Endothelial cell of umbilical vein (primary cell): ENCODE data around the gene TEKT1. TPM values are rescaled to one million over a fixed set of nuclear protein-coding genes. Genes with fewer than 3 reads are reported as not detected.

ENCODE experiments used
- BruUV-seq: library from RNA; stranded (reverse); fragments of 400-500 nt; replicated peaks from 2 replicates; lab custom pipeline; 2021; lab: Mats Ljungman, UMichigan
- CTCF ChIA-PET: fragments of 300-600, 350-600 bp; sonication (Branson Sonifier 250); formaldehyde crosslinking; loops from one replicate; lab custom pipeline; 2021; ENCODE audit warnings: antibody characterized with exemption, inconsistent platforms; lab: Charles Lee
- POLR2A ChIA-PET: fragments of 300-600, 350-600 bp; sonication (Branson Sonifier 250); formaldehyde crosslinking; loops from one replicate; lab custom pipeline; 2021; ENCODE audit warnings: antibody characterized with exemption, inconsistent platforms; lab: Charles Lee
- DNase-seq: peaks from one replicate; pipeline ENCODE4 v3.0.0-alpha.2; 2011; ENCODE audit warnings: low read depth, low spot score
- FAIRE-seq: peaks from 2 replicates; lab custom pipeline; 2011; peaks lifted over from hg19 to GRCh38; lab: Jason Lieb, UNC
- H2AFZ ChIP-seq: 2 replicates; pipeline ENCODE4 v1.6.0; 2012; ENCODE audit warnings: low read depth, low read length, control low read depth, inconsistent platforms
- H3K27ac ChIP-seq: 2 replicates; pipeline ENCODE4 v1.5.1; 2011; ENCODE audit warnings: low read depth, mild to moderate bottlenecking, control low read depth, low read length, moderate library complexity; ENCODE audit not compliant: insufficient read depth
- H3K27me3 ChIP-seq, 2 experiments: 2 replicates each; pipeline versions ENCODE4 v1.6.0 to v1.6.1; 2011; ENCODE audit warnings: low read length in 2 of 2, mixed read lengths in 1 of 2; ENCODE audit not compliant: control insufficient read depth in 2 of 2, insufficient read depth in 2 of 2
- H3K36me3 ChIP-seq, 2 experiments: 2 replicates in 1 of 2; 3 replicates in 1 of 2; pipeline ENCODE4 v1.5.1; 2011; ENCODE audit warnings: low read length in 2 of 2, mild to moderate bottlenecking in 1 of 2, moderate library complexity in 1 of 2; ENCODE audit not compliant: control insufficient read depth in 2 of 2, insufficient read depth in 2 of 2; ENCODE audit errors: extremely low read depth in 1 of 2
- H3K4me1 ChIP-seq: 3 replicates; pipeline ENCODE4 v1.5.1; 2011; ENCODE audit warnings: mild to moderate bottlenecking, low read length; ENCODE audit not compliant: control insufficient read depth, insufficient read depth; ENCODE audit errors: extremely low read depth
- H3K4me2 ChIP-seq: 2 replicates; pipeline ENCODE4 v1.6.1; 2011; ENCODE audit warnings: low read length, control low read depth, mixed read lengths; ENCODE audit not compliant: insufficient read depth
- H3K4me3 ChIP-seq, 3 experiments: fragments of 200-600 bp in 1 of 3; sonication (generic), shearing (Covaris generic) in 1 of 3; replicated peaks in 1 of 3; 2 replicates each; pipeline ENCODE4 v1.5.1; 2011 to 2016; ENCODE audit warnings: control low read depth in 3 of 3, low read length in 3 of 3, mild to moderate bottlenecking in 2 of 3, inconsistent platforms in 1 of 3, low read depth in 1 of 3, moderate library complexity in 1 of 3; ENCODE audit not compliant: insufficient read depth in 1 of 3
- H3K79me2 ChIP-seq: 2 replicates; pipeline ENCODE4 v1.6.0; 2012; ENCODE audit warnings: low read length, inconsistent platforms; ENCODE audit not compliant: control insufficient read depth, insufficient read depth
- H3K9ac ChIP-seq: replicated peaks from 2 replicates; pipeline ENCODE3; 2011; ENCODE audit warnings: low read length, control low read depth; ENCODE audit not compliant: insufficient read depth; ENCODE audit errors: extremely low read depth
- H3K9me1 ChIP-seq: replicated peaks from 3 replicates; pipeline ENCODE4 v1.6.0; 2011; ENCODE audit warnings: mild to moderate bottlenecking, low read length; ENCODE audit not compliant: control insufficient read depth, insufficient read depth; ENCODE audit errors: extremely low read depth
- H3K9me3 ChIP-seq: replicated peaks from 2 replicates; pipeline ENCODE4 v1.5.1; 2012; ENCODE audit warnings: low read length, inconsistent platforms; ENCODE audit not compliant: control insufficient read depth, insufficient read depth
- H4K20me1 ChIP-seq: replicated peaks from 2 replicates; pipeline ENCODE3; 2011; ENCODE audit warnings: mild to moderate bottlenecking, low read length; ENCODE audit not compliant: control insufficient read depth, insufficient read depth; ENCODE audit errors: extremely low read depth
- EZH2 ChIP-seq: IDR thresholded peaks from 2 replicates; pipeline ENCODE4 v1.6.1; 2012; ENCODE audit warnings: borderline replicate concordance, low read depth, mild to moderate bottlenecking, moderate library complexity, low read length, inconsistent platforms; ENCODE audit not compliant: severe bottlenecking
- FOS ChIP-seq: IDR thresholded peaks from 2 replicates; pipeline ENCODE4 v1.6.1; 2011; ENCODE audit warnings: mild to moderate bottlenecking, low read length, moderate library complexity, borderline replicate concordance; ENCODE audit not compliant: insufficient read depth
- GATA2 ChIP-seq: IDR thresholded peaks from 2 replicates; pipeline ENCODE4 v1.7.0; 2011; ENCODE audit warnings: low read depth, mild to moderate bottlenecking, moderate library complexity, mixed read lengths, low read length; ENCODE audit not compliant: insufficient read length, insufficient read depth
- JUN ChIP-seq: IDR thresholded peaks from 2 replicates; pipeline ENCODE4 v1.6.1; 2011; ENCODE audit warnings: borderline replicate concordance, low read depth; ENCODE audit not compliant: insufficient read length, insufficient read depth
- MAX ChIP-seq: IDR thresholded peaks from 2 replicates; pipeline ENCODE4 v1.6.1; 2011; ENCODE audit not compliant: insufficient read depth, insufficient read length
- MYC ChIP-seq: IDR thresholded peaks from one replicate; pipeline ENCODE4 v1.6.1; 2011; ENCODE audit warnings: mild to moderate bottlenecking, low read depth, low read length
- POLR2AphosphoS5 ChIP-seq: IDR thresholded peaks from 2 replicates; pipeline ENCODE4 v1.6.1; 2012; ENCODE audit warnings: low read depth, mild to moderate bottlenecking, control low read depth, low read length, moderate library complexity; ENCODE audit not compliant: insufficient read depth
- dilution Hi-C: fragments of 300-500 bp; cut with MboI; formaldehyde crosslinking; loops from one replicate; pipeline ENCODE4 v1.15.0; 2019; ENCODE audit warnings: low sequenced_read_pairs; ENCODE audit not compliant: extremely low pct_ligation_motif_present
- intact Hi-C: fragments of 100-400 bp; cut with micrococcal nuclease; formaldehyde crosslinking; loops from one replicate; pipeline ENCODE4 v1.10.0; 2022
- polyA plus RNA-seq, 4 experiments: library from polyadenylated mRNA; depleted of rRNA in 3 of 4; stranded (reverse) in 3 of 4; unstranded in 1 of 4; fragments of >200 nt; gene quantifications; 2 replicates each; pipeline versions ENCODE4 v1.2.1 to v1.2.3, GENCODE V29; 2011 to 2012; ENCODE audit warnings: missing spikeins in 1 of 4
- total RNA-seq: library from RNA; stranded (reverse); gene quantifications from 2 replicates; pipeline ENCODE4 v1.2.3, GENCODE V29; 2021
- TF ChIP-seq, protein P1 (sequence below), 2 donors: IDR thresholded peaks; 1 replicate in 1 of 2; 2 replicates in 1 of 2; pipeline ENCODE4 v1.5.1; 2011; ENCODE audit warnings: low read length in 2 of 2, mild to moderate bottlenecking in 2 of 2, moderate library complexity in 2 of 2, control low read depth in 1 of 2, inconsistent platforms in 1 of 2, low read depth in 1 of 2; ENCODE audit not compliant: insufficient read depth in 1 of 2; ENCODE audit errors: extremely low read depth in 1 of 2

TEKT1 gene
- total and polyA plus RNA-seq, 2 donors (not counting 3 experiments of a cell fraction or from before 2014, with no cell fraction given): not detected

DNA sequence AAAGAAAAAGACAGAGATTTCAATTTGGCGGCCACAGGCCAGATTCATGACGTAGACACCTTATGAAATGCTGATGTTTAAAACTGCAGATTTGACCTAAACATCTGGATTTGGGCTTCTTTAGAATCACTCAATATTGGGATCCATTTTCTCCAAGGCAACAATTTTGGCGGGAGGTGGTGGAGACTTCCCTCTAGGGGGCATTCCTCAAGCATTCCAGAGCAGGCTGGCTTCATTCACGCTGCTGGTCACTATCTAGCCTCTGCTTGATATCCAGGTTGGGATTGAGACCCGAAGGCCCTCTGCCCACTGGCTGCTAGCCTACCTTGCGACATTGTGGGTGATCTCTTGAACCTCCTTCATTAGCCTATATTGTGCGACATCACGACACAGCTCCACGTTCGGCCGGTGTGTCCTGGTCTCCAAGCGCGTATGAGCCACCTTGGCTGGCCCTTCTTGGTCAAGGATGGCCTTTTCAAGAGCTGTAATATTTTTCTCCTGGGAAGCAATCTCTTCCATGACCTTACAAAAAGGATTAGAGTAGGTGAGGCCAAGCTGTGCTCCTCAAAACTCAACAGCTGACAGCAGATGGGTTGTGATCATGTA lies 31.0 kb downstream of the TEKT1 start:
- Histone ChIP-seq H3K27me3 (peaks cover 2 to 6% of the 10 kb centered on the region in 2 experiments), H4K20me1 (no peaks in the 10 kb centered on the region), H2AFZ (no peak overlapping the region), H3K79me2 (no peaks in the 10 kb centered on the region), H3K36me3 (no peaks in the 10 kb centered on the region), H3K4me3 (no peak overlapping the region), H3K9me1 (no peaks in the 10 kb centered on the region), H3K4me1 (no peaks in the 10 kb centered on the region), H3K9ac (no peak overlapping the region), H3K4me2 (no peak overlapping the region), H3K27ac (no peak overlapping the region), H3K9me3 (no peaks in the 10 kb centered on the region)
- FAIRE-seq: no peak
- CTCF ChIA-PET: interaction anchor here (3.0 kb wide), 1 partner anchor 43 kb away, joined by 7 read pairs; no protein-coding TSS in a partner anchor
- POLR2A ChIA-PET: no interaction called here
- peak; percentile 28 for DNase-seq
- intact Hi-C loops (loop anchor here (1.0 to 2.0 kb wide), 3 partner anchors 51 to 328 kb away; no protein-coding TSS in a partner anchor), dilution Hi-C loops (no loop called here)
- no TSS peak for BruUV-seq
- TF ChIP-seq, protein P1, sequence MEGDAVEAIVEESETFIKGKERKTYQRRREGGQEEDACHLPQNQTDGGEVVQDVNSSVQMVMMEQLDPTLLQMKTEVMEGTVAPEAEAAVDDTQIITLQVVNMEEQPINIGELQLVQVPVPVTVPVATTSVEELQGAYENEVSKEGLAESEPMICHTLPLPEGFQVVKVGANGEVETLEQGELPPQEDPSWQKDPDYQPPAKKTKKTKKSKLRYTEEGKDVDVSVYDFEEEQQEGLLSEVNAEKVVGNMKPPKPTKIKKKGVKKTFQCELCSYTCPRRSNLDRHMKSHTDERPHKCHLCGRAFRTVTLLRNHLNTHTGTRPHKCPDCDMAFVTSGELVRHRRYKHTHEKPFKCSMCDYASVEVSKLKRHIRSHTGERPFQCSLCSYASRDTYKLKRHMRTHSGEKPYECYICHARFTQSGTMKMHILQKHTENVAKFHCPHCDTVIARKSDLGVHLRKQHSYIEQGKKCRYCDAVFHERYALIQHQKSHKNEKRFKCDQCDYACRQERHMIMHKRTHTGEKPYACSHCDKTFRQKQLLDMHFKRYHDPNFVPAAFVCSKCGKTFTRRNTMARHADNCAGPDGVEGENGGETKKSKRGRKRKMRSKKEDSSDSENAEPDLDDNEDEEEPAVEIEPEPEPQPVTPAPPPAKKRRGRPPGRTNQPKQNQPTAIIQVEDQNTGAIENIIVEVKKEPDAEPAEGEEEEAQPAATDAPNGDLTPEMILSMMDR (IDR thresholded peaks at IDR 0.05; ENCODE audit: extremely low read depth in 1 of 2, insufficient read depth in 1 of 2, low read depth in 1 of 2, low read length in 2 of 2): peak; percentile 18 to 66
- TF ChIP-seq MYC: no peak

GRCh38 chr17:6799738-6800137 lies 31.8 kb downstream of the TEKT1 start:
- Histone ChIP-seq H3K9me1 (no peaks in the 10 kb centered on the region), H3K4me3 (no peak overlapping the region), H3K9me3 (no peaks in the 10 kb centered on the region), H3K4me1 (no peaks in the 10 kb centered on the region), H2AFZ (no peak overlapping the region), H3K79me2 (no peaks in the 10 kb centered on the region), H3K27ac (no peak overlapping the region), H4K20me1 (no peaks in the 10 kb centered on the region), H3K27me3 (peaks cover 2 to 6% of the 10 kb centered on the region in 2 experiments), H3K4me2 (no peak overlapping the region), H3K36me3 (no peaks in the 10 kb centered on the region), H3K9ac (no peak overlapping the region)
- FAIRE-seq (no peak), DNase-seq (no peak)
- dilution Hi-C loops: no loop called here
- ChIA-PET POLR2A (no interaction called here), CTCF (interaction anchor here (3.0 kb wide), 1 partner anchor 44 kb away, joined by 7 read pairs; no protein-coding TSS in a partner anchor)
- intact Hi-C loops: loop anchor here (1.0 to 2.0 kb wide), 3 partner anchors 50 to 327 kb away; no protein-coding TSS in a partner anchor
- TF ChIP-seq MAX: no peak
- TF ChIP-seq POLR2AphosphoS5: no peak
- no peak for TF ChIP-seq JUN
- TF ChIP-seq, protein P1 (IDR thresholded peaks at IDR 0.05; ENCODE audit: extremely low read depth in 1 of 2, insufficient read depth in 1 of 2, low read depth in 1 of 2, low read length in 2 of 2): no peak
- TF ChIP-seq GATA2: no peak
- TF ChIP-seq FOS: no peak
- no peak for TF ChIP-seq MYC
- TF ChIP-seq EZH2: no peak
- no TSS peak for BruUV-seq
